ENCODE data around the gene CYB5D1.

- TF ChIP-seq CTCF (IDR thresholded peaks at IDR 0.05; ENCODE audit: insufficient read depth, low read depth, low read length): no peak
- no peak for TF ChIP-seq EZH2 (IDR thresholded peaks at IDR 0.05; ENCODE audit: insufficient read depth, low read length)
These were observed 4.7 kb upstream of the CYB5D1 start for GRCh38 chr17:7852919-7853690.

Measured in astrocyte (in vitro differentiated cells and primary cell).